NOMO-1 (cell line): ENCODE data around the gene DHX58.
A peak's percentile ranks its signal among the peaks of the same experiment; 100 is the strongest.

Source experiments
- DNase-seq, 2 experiments: peaks; one replicate each; lab custom pipeline; 2025; ENCODE audit not compliant: unreplicated experiment in 2 of 2; lab: John Stamatoyannopoulos, UW

Gene DHX58

GRCh38 chr17:42130310-42130936 lies 17.9 kb upstream of the DHX58 start:
- DNase-seq: no peak

- DNase-seq: no peak
Observed at GRCh38 chr17:42129109-42129837, 16.8 kb upstream of the DHX58 start.

GRCh38 chr17:42127414-42127813 lies 14.9 kb upstream of the DHX58 start:
- no peak for DNase-seq

GRCh38 chr17:42126836-42127235 lies 14.3 kb upstream of the DHX58 start:
- DNase-seq: no peak

- DNase-seq: no peak
Observed at GRCh38 chr17:42125565-42125964, 13.1 kb upstream of the DHX58 start.

GRCh38 chr17:42124256-42124655 lies 11.7 kb upstream of the DHX58 start:
- DNase-seq: no peak

- no peak for DNase-seq
Observed at GRCh38 chr17:42122371-42123303, 10.1 kb upstream of the DHX58 start, which contains the start of gene HSPB9. Gene HSPB9, plus strand, starts transcription at chr17:42122804. Its CDS starts 47 bp downstream, at chr17:42122851.

GRCh38 chr17:42120770-42121769 lies 8.6 kb upstream of the DHX58 start, which contains the start of gene KAT2A:
Gene KAT2A, minus strand, starts transcription at chr17:42121367. Its CDS starts 63 bp downstream, at chr17:42121304.
- DNase-seq: peak; percentile 65 to 68

GRCh38 chr17:42120161-42120769 lies 7.8 kb upstream of the DHX58 start:
- no peak for DNase-seq

GRCh38 chr17:42119301-42119700 lies 6.8 kb upstream of the DHX58 start:
- DNase-seq: no peak

- DNase-seq: peak in 1 of 2 experiments; percentile 15
Observed at GRCh38 chr17:42118545-42118944, 6.0 kb upstream of the DHX58 start.

GRCh38 chr17:42118126-42118510 lies 5.6 kb upstream of the DHX58 start:
- no peak for DNase-seq

- DNase-seq: no peak
Observed at GRCh38 chr17:42117397-42118125, 5.0 kb upstream of the DHX58 start.

- peak; percentile 55 to 65 for DNase-seq
Observed at GRCh38 chr17:42116705-42117396, 4.3 kb upstream of the DHX58 start.

GRCh38 chr17:42114118-42114517 lies 1.6 kb upstream of the DHX58 start:
- no peak for DNase-seq

GRCh38 chr17:42113293-42114069 lies 967 bp upstream of the DHX58 start:
- DNase-seq: no peak

- no peak for DNase-seq
Observed at GRCh38 chr17:42111871-42112551, 503 bp downstream of the DHX58 start.
